Adrenal gland (tissue), 12 donors: ENCODE results near the gene IQSEC2. TPM values are rescaled to one million over a fixed set of nuclear protein-coding genes. Genes with fewer than 3 reads are reported as not detected.

ENCODE experiments used
- DNase-seq, 7 donors: peaks; one replicate each; pipeline ENCODE4 v3.0.0-alpha.2; 2019 to 2020
- H3K27ac ChIP-seq, 5 donors: fragments of 200-600 bp; sonication (generic) in 4 of 5; 1 replicate in 3 of 5; 2 replicates in 2 of 5; pipeline versions ENCODE4 v1.5.1 to v1.8.0; 2016 to 2020; ENCODE audit warnings: mild to moderate bottlenecking in 1 of 5
- H3K27me3 ChIP-seq: fragments of 200-600 bp; 2 replicates; pipeline ENCODE4 v1.8.0; 2021
- H3K36me3 ChIP-seq, 2 donors: fragments of 200-600 bp; replicated peaks in 1 of 2; 1 replicate in 1 of 2; 2 replicates in 1 of 2; pipeline versions ENCODE4 v1.5.1 to v1.8.0; 2018 to 2022
- H3K4me1 ChIP-seq, 2 donors: fragments of 200-600 bp; replicated peaks in 1 of 2; 1 replicate in 1 of 2; 2 replicates in 1 of 2; pipeline versions ENCODE4 v1.5.1 to v1.8.0; 2018 to 2021
- H3K4me3 ChIP-seq, 4 donors: fragments of 200-600 bp; sonication (generic) in 3 of 4; one replicate each; pipeline ENCODE4 v1.5.1; 2016 to 2018
- H3K9me3 ChIP-seq, 3 donors: fragments of 200-600 bp; sonication (generic) in 1 of 3; replicated peaks in 1 of 3; 1 replicate in 2 of 3; 2 replicates in 1 of 3; pipeline versions ENCODE4 v1.5.1 to v1.8.0; 2016 to 2021
- POLR2A ChIP-seq, 2 donors: fragments of 450-650 bp; IDR thresholded peaks; one replicate each; pipeline ENCODE4 v1.6.1; 2017; ENCODE audit warnings: antibody characterized with exemption in 2 of 2, mild to moderate bottlenecking in 2 of 2, moderate library complexity in 1 of 2
- WGBS, 4 donors: extraction: QIAGEN DNeasy Blood & Tissue Kit in 2 of 4; methylation state at CpG; one replicate each; pipeline versions ENCODE4 v1.1.5 to v1.1.7; 2013 to 2017; 5-methylcytosine and 5-hydroxymethylcytosine counted together
- intact Hi-C, 2 donors: fragments of 100-400 bp; cut with DNase I; formaldehyde crosslinking; loops; one replicate each; pipeline versions ENCODE4 v1.14.1 to v1.15.0; 2022 to 2023
- polyA plus RNA-seq, 3 donors: library from polyadenylated mRNA; stranded (reverse); fragments of 200-250 nt in 2 of 3; fragments of 350-450 nt in 1 of 3; fragmentation: Illumina TruSeq in 1 of 3; extraction: RNeasy Lipid Tissue Mini Kit (QIAGEN cat#74804) in 1 of 3; gene quantifications; one replicate each; pipeline ENCODE4 v1.2.3, GENCODE V29; 2013 to 2014
- total RNA-seq, 9 donors: library from RNA; depleted of rRNA in 4 of 9; stranded (reverse); fragments of >200 nt in 4 of 9; fragments of 120-200 nt in 1 of 9; fragmentation: NEBNext Ultra II Directional in 1 of 9; extraction: Animal tissue kit (Norgen Biotek cat#: 25700) in 1 of 9; gene quantifications; one replicate each; pipeline versions ENCODE4 v1.1.0 to v1.2.4, GENCODE V29; 2013 to 2023
- TF ChIP-seq, protein P1 (sequence below), 6 experiments: fragments of 450-650 bp in 4 of 6; fragments of 200-600 bp in 2 of 6; sonication (generic) in 1 of 6; IDR thresholded peaks; 1 replicate in 5 of 6; 2 replicates in 1 of 6; pipeline versions ENCODE4 v1.5.1 to v1.8.0; 2016 to 2021; ENCODE audit warnings: antibody characterized with exemption in 6 of 6, mild to moderate bottlenecking in 2 of 6, moderate library complexity in 1 of 6
- donor health status: healthy with polysubstance abuse.
- donor health status: Bipolar disorder and iron deficiency.
- donor health status: DM: yes; HTN: yes; CAD: no.
- donor health status: DM: no; HTN: no; CAD: no.
- donor health status: DM: no; HTN: no; CAD: no.
- donor health status: DM: yes; HTN: yes; CAD: no.

Gene IQSEC2
- total and polyA plus RNA-seq, 12 donors, result 2.4 to 67.9 (median 37.8) TPM

DNA sequence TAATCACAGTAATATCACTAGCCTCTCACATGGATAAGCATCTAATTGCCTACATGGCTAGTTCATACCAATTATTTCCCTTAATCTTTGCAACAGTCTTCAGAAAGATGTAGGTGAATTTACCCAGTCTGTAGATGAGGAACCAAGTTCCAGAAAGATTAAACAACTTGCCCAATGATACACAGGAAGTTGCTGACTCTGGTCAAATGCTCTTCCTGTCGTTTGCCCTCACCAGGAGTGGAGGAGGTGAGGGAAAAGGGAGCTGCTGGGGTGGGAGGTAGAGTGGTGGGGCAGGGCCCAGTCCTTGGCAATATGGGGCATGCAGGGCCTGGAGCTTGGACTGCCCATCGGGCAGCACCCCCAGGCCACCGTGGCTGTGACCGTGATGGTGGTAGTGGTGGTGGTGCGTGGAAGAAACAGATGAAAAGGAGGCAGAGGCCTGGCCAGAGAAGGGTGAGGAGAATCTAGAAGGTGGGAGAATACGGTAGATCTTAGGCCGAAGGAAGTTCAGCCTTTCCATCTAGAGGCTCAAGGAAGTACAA lies 54.1 kb downstream of the IQSEC2 start:
- H3K27me3 ChIP-seq, result no peaks in the 10 kb centered on the region
- H3K4me3 ChIP-seq, result no peak overlapping the region
- H3K36me3 ChIP-seq, result no peaks in the 10 kb centered on the region
- no peak for DNase-seq
- TF ChIP-seq POLR2A (IDR thresholded peaks at IDR 0.05), result no peak
- TF ChIP-seq, protein P1, sequence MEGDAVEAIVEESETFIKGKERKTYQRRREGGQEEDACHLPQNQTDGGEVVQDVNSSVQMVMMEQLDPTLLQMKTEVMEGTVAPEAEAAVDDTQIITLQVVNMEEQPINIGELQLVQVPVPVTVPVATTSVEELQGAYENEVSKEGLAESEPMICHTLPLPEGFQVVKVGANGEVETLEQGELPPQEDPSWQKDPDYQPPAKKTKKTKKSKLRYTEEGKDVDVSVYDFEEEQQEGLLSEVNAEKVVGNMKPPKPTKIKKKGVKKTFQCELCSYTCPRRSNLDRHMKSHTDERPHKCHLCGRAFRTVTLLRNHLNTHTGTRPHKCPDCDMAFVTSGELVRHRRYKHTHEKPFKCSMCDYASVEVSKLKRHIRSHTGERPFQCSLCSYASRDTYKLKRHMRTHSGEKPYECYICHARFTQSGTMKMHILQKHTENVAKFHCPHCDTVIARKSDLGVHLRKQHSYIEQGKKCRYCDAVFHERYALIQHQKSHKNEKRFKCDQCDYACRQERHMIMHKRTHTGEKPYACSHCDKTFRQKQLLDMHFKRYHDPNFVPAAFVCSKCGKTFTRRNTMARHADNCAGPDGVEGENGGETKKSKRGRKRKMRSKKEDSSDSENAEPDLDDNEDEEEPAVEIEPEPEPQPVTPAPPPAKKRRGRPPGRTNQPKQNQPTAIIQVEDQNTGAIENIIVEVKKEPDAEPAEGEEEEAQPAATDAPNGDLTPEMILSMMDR (IDR thresholded peaks at IDR 0.05), result no peak
- 81 to 96% (median 87%) methylated on average over 5 to 7 of the region's 7 CpGs for WGBS, 4 donors
- no peaks in the 10 kb centered on the region for H3K9me3 ChIP-seq
- H3K27ac ChIP-seq, result no peak overlapping the region
- intact Hi-C loops, result no loop called here
- peaks cover 16 to 18% of the 10 kb centered on the region in 2 donors for H3K4me1 ChIP-seq

DNA sequence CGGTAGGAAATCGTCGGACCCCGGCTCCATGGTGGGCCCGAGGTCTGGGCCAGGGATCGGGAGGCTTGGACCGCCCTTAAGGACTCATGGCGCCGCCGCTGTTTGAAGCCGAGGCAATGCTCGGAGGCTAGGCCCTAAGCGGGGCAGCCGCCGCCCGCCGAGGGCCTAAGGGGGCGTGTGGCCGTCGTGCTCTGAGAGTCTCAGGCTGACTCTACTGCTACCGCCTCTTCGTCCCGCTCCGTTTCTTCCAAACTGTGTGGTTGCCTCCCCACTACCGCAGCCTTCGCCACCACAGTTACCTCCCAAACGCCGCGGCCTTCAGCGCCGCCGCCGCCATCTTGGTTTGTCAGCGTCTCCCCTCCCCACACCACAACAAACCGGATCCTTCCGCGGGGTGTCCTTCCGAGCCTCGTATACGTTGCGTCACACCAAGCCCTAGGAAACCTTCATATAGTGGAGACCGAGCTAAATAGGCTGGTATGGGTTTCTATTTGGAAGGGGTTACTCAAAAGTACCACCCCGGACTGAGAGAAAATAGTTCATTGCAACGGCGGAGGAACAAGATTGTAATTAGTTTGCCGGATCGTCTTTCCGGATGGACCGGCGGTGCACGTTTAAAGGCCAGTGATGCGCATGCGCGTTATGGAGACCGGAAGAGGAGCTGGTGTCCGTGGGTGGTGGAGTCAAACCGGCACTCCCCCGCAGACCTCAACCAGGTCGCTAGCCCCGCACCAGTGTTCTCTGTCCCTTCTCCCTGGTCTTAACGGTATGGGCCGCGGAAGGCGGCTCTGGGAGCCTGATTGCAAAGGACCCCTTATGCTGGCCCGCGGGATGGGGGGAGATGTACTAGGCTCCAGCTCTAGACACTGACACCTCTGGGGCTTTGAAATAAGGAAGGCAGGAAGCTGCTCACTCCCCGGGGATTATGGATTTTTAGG lies 56.3 kb downstream of the IQSEC2 start, which contains the start of gene KDM5C:
KDM5C (minus strand) TSS at position 348 of the 938 bp plus-strand sequence; CDS start at position 30, 318 bp downstream.
- WGBS, 4 donors, result 0 to 2% (median 0%) methylated on average over 1 to 67 of the region's 67 CpGs
- peak within 1 kb of the TSS; percentile 31 to 95 (median 89) for H3K27ac ChIP-seq
- DNase-seq, result peak; percentile 89 to 96 (median 94)
- peak within 1 kb of the TSS; percentile 68 to 91 (median 78) for H3K4me3 ChIP-seq
- intact Hi-C loops, result no loop called here
- TF ChIP-seq, protein P1 (IDR thresholded peaks at IDR 0.05), result no peak
- peak; percentile 6 to 63 for TF ChIP-seq POLR2A (IDR thresholded peaks at IDR 0.05)
- H3K4me1 ChIP-seq, result peaks cover 16 to 26% of the 10 kb centered on the region in 2 donors
- peaks cover 0 to 7% of the 10 kb centered on the region in 2 donors for H3K36me3 ChIP-seq
- no peaks in the 10 kb centered on the region for H3K9me3 ChIP-seq
- no peaks in the 10 kb centered on the region for H3K27me3 ChIP-seq

DNA sequence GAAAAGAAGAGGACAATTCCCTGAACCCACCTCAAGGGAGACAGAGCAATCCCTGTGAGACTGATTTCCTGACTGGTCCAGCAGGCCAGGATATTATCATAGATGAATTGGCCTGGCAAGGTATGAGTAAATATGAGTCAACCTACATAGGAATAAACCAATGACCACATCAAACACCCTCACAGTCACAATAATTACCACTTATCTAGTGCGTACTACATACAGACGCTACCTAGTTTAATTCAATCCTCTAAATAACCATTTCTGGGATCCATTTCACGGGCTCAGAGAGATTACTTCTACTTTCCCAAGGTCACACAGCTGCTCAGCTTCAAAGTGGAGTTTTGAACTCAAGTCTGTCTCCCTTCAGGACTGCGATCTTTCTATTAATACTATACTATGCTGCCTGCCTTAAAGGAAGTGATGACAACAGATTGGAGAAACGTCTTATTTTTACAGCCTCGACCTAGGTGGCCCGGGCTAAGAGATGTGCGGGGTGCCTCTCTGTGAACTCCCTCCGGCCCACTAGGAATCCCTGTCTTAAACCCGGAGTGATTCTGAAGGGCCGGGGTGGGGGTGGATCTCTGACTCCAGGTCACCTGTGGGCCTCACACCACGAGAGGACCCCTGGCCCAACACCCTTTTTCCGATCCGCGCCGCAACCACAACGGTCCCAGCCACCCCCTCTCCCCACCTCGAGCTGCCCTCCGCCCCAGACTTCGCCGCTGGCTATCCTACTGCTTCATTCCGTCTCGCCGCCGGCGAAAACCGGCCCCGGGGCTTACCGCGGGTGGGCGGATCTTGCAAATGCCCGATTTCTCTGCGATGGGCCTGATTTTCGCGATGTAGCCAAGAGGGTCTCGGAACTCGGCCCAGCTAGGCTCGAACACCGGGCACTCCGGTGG lies 57.2 kb downstream of the IQSEC2 start:
- 0 to 2% (median 1%) methylated on average over 17 to 40 of the region's 40 CpGs for WGBS, 4 donors
- DNase-seq, result peak in 6 of 7 donors; percentile 10 to 36 (median 28)
- intact Hi-C loops, result no loop called here
- Histone ChIP-seq H3K4me1 (peaks cover 16 to 26% of the 10 kb centered on the region in 2 donors), H3K27me3 (no peaks in the 10 kb centered on the region), H3K36me3 (peaks cover 0 to 16% of the 10 kb centered on the region in 2 donors), H3K4me3 (peak overlapping the region; percentile 68 to 91 (median 78)), H3K9me3 (no peaks in the 10 kb centered on the region), H3K27ac (peak overlapping the region; percentile 31 to 95 (median 89))
- TF ChIP-seq, protein P1 (IDR thresholded peaks at IDR 0.05), result no peak
- TF ChIP-seq POLR2A (IDR thresholded peaks at IDR 0.05), result peak in 1 of 2 donors; percentile 30
